Measurements from ENCODE around the gene VPS33A.

The VPS33A gene

GRCh38 chr12:122250047-122250446 lies 16.2 kb downstream of the VPS33A start:
- no peak for DNase-seq

GRCh38 chr12:122245553-122245952 lies 20.7 kb downstream of the VPS33A start:
- DNase-seq = no peak

- DNase-seq = peak; percentile 49
These were observed 21.5 kb downstream of the VPS33A start for GRCh38 chr12:122244565-122245371.

DNA sequence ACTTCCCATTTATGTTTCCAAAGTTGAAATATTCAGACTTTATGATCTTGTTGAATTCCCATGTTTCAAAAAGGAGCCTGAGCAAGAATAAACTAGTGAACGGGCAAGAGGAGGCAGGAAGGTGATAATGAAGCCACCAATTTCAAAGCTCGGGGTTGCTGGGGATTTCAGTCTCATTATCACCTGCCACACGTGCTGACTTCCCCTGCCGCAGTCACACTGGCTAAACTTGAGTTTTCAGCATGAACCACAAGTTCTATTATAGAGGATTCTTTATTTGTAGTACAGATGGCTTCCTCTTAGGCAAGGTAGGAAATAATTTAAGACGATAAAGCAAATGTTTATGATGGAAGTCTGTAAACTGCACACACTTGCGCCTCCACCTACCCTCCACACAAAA lies 22.3 kb downstream of the VPS33A start:
- peak; percentile 30 for DNase-seq

GRCh38 chr12:122238861-122239260 lies 27.4 kb downstream of the VPS33A start:
- no peak for DNase-seq

DNA sequence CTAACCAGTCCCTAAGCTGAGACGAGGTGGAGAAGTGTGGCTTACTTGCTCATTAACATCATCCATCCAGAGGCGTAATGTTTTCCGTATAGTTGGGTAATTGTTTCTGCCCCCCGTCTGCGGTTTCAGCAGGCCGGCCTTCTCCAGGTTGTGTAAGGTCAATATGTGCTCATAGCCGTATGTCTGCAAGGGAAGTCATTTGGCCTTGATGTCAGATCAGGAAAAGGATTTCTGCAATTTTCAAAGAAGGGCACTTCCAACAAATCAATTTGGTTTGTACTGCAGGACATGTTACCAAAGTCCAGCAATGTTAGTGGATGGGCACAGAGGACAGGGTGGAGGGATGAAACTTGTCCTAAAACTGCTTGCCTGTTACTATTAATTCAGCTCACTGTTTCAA lies 30.6 kb downstream of the VPS33A start:
- DNase-seq = no peak

DNA sequence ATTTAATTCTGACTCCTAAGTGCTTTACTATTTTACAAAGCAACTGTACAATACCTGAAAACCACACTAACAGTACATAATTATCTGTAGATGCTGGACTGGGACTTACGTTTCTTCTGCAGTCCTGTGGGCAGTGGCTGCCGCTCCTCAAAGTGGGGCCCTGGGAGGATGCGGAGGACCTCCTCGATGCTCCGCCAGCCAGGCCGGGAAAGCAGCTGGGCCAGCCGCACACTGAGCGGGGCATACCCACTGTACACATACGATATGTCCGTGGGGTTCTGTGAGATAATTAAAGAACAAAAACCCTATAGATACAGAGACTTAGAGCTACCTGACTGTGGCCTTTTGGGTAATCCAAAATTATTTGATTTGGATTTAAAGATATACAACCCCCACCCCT lies 33.6 kb downstream of the VPS33A start:
- DNase-seq = no peak

- no peak for DNase-seq
These were observed 35.5 kb downstream of the VPS33A start for GRCh38 chr12:122230798-122231197.

DNA sequence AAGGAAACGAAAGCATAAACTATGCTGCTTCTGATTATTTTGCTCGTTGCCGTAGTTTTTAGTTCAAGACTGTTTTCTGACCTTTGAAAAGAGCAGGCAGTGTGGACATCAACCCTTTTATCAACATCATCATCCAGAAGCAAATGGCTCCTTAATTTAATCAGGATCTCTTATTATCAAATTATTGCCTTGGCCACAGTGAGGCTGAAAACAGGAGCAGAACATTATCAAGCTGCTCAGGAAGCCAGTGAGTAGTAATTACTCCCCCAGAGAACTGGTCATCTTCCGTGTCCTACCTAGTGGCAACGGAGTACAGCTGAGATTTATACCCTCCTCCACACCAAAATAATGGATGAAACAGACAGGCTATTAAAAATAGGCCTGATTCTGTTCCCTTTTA lies 38.2 kb downstream of the VPS33A start:
- no peak for DNase-seq

GRCh38 chr12:122227341-122227740 lies 39.0 kb downstream of the VPS33A start:
- peak; percentile 31 for DNase-seq

DNA sequence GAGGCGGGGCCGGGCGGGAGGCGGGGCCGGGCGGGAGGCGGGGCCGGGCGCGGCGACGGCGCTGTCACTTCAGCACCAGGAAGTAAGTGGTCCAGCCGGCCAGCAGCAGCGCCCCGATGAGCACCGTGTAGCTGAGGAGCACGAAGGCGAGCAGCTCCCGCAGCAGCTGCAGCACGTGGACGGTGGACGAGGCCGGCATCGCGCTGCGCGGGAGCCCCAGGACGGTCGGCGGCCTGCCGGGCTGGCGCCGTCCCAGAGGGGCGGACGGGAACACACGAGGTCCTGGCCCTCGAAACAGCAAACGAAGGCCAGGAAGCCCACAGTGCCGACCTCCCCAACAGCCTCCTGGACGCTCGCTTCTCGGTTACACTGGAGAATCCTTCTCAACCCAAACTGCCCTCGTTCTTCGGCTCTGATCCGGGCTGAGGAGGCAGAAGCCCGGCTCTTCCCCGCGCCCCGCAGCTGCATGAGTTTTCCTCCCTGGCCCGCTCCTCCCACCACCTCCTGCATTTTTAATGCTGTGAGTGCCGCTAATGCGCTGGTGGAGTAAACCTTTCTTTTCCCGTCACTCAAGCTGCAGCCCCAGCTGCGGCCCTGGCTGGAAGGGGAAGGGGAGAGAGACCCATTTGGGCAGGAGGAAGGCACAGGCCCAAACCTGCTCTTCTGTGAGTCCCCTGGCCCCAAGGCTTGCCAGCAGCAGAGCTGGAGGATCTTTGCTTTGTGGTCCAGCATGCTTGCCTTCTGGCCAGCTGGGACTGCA lies 39.7 kb downstream of the VPS33A start:
- no peak for DNase-seq

DNA sequence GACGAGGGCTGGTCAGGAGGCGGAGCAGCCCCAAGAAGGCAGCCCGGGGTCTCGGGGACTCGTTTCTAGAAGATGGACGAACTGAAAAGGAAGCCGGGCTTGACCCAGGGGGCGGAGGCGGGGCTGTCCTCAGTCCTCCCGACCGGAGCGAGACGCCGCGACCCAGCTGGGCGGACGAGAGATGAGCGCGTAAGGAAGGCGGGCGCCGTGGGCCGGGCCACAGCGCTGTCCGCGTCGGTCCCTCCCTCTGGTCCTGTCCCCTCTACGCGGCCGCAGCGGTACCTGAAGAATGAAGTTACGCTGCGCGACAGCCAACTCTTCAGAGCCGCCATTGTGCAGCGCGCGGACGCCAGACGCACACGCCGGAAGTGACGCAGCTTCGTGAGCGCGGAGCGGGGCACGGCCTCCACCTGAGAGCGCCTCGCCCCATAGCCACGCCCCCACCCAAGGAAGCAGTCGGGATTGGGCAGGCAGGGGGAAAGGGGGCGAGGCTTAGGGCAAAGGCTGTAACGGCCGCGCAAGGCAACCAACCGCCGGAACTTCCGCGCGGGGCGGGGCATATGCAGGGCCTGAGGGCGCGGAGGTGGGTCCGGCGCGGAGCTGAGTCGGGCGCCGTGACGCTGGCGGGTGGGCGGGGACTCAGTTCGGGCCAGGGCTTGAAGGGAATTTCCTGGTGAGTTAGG lies 40.5 kb downstream of the VPS33A start, which contains the start of gene DIABLO:
Gene DIABLO, minus strand, starts transcription at position 370 of the 683 bp plus-strand sequence. Its CDS starts 38 bp downstream, at position 332.
- DNase-seq = peak; percentile 100

- DNase-seq = no peak
These were observed 49.8 kb downstream of the VPS33A start for GRCh38 chr12:122216445-122216844.

DNA sequence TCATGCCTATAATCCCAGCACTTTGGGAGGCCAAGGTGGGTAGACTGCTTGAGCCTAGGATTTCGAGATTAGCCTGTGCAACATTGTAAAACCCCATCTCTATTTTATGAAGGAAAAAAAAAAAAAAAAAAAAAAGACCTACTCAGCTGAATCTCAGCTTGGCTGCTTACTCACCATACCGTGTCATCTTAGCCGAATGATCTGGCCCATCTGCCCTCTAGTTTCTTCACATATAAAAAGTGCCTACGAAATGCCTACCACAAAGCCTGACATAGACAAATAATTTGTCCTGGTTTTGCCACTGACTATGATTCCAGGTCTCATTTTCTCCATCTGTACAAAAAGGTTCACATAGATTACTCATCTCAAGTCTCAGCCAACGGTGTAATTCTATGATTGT lies 50.5 kb downstream of the VPS33A start:
- no peak for DNase-seq

DNA sequence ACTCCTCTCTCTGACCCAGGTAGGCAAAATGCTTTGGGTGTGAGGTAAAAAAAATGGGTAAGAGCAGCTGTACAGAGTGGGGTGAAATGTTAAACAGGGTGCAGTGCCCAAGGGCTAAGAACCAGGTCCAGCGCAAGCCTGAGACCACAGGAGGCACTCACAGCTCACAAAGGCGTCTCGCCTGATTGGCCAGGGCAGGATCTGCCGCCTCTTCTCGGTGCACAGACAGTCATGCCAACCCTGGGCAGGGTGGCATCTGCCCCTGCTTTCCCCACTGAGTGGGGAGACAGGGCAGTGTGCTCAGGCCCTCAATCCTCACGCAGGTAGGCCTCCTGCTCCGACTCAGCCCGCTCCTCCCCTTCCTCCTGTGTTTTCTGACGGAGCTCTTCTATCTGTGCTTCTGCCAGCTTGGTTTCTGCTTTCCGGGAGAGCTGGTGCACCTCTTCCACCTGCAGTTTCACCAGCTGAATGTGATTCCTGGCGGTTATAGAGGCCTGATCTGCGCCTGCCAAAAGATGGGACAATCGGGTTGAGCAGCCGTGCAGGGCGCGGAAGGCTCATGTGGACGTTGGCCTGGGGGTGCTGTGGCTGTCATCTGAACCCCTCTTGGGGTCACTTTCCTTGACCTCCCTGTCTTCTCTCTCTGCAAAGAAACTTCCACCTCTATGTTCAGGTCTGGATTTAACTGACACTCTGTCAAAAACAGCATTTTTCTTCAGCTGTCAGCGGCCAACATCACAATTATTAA lies 58.0 kb downstream of the VPS33A start:
- no peak for DNase-seq

GRCh38 chr12:122207391-122207790 lies 58.9 kb downstream of the VPS33A start:
- DNase-seq = no peak

GRCh38 chr12:122206976-122207375 lies 59.3 kb downstream of the VPS33A start:
- no peak for DNase-seq

DNA sequence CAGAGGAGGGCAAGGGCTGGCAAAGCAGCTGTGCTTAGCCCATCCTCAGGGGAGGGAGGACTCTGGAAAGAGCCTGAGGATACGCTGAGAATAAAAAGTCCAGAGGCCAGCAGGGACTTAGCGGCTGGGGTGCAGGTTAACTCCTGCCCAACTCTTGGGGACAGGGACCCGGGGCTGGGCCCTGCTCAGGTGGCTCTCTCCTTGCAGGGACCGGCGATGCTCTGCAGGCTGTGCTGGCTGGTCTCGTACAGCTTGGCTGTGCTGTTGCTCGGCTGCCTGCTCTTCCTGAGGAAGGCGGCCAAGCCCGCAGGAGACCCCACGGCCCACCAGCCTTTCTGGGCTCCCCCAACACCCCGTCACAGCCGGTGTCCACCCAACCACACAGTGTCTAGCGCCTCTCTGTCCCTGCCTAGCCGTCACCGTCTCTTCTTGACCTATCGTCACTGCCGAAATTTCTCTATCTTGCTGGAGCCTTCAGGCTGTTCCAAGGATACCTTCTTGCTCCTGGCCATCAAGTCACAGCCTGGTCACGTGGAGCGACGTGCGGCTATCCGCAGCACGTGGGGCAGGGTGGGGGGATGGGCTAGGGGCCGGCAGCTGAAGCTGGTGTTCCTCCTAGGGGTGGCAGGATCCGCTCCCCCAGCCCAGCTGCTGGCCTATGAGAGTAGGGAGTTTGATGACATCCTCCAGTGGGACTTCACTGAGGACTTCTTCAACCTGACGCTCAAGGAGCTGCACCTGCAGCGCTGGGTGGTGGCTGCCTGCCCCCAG lies 60.0 kb downstream of the VPS33A start:
- no peak for DNase-seq

DNA sequence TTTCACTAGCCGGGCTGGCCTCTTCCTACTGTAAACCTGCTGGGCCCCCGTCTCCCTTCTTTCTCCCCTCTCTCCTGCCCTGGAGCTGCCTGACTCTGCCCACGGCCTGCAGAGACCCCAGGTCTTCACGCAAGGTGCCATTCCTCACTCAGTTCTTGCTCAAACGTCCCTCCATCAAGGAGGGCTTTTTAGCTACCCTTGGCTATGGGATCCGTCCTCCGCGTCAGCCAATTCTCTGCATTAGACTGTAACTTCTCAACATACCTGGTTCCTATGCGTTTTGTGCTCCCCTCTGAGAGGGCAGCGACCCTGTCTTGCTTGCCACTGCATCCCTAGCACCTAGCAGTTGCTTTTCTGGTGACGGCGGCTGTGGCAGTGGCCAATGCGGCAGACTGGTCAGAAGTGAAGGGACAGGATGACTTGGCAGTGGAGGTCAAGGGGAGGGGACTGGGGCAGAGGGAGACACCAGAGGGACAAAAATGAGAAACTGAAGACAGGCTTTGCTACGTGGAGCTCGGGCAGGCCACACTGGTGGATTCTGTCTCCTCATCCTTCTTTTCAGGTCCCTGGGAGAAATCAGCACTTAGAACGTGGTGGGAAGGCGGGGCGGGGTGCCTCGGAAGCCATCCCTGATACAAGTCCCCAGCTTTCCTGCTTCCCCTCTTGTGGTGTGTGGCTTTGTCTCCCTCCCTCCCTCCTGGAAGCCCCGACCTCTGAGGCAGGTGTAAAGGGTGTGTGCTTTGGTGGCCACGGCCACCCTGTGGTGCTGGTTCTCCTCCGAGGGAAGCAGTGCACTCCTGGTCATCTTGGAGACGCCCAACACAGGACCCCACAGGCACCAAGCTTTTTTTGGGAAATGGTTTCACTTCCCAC lies 61.0 kb downstream of the VPS33A start:
- DNase-seq = no peak

- no peak for DNase-seq
These were observed 61.9 kb downstream of the VPS33A start for GRCh38 chr12:122204167-122205052.

Measured in activated CD4-positive, alpha-beta T cell treated with anti-CD3 and anti-CD28 coated beads, Interleukin-2, Interleukin-6, amounts not matched to agents 100 ng/mL and 50 ng/mL, durations not matched to agents 16 hours and 8 hours (primary cell).